ENCODE data around the gene LDLRAD3.

The LDLRAD3 gene

GRCh38 chr11:36238036-36238631, 294.3 kb downstream of the LDLRAD3 start:
- no peak overlapping the region for H3K4me3 ChIP-seq (replicated peaks; ENCODE audit: low read depth, low read length)
- no peak for DNase-seq (ENCODE audit: low read depth)
- TF ChIP-seq CTCF (IDR thresholded peaks at IDR 0.05; ENCODE audit: low read length, missing control alignments) = no peak

- TF ChIP-seq CTCF (IDR thresholded peaks at IDR 0.05; ENCODE audit: low read length, missing control alignments) = no peak
- no peak overlapping the region for H3K4me3 ChIP-seq (replicated peaks; ENCODE audit: low read depth, low read length)
- no peak for DNase-seq (ENCODE audit: low read depth)
Measured at GRCh38 chr11:36238881-36239280, 295.0 kb downstream of the LDLRAD3 start.

DNA sequence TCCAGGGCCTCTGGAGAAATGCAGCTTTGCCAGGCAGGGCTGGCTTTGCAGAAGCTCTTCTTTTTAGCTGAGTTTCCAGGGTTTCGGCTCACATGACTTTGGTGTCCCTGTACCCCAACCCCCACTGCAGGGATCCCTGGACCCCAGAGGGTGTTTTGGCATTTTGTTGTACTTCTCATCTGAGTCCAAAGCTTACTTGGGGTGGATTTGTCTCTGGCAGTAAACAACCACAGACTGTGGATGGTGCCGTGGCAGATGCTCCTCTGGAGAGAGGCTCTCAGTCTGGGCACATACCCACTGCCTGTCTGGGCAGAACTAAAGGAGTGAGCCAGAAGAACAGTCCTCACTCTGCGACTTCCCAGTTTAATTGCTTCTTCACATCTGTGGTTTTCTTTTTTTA, 295.8 kb downstream of the LDLRAD3 start:
- H3K4me3 ChIP-seq (replicated peaks; ENCODE audit: low read depth, low read length) = no peak overlapping the region
- no peak for TF ChIP-seq CTCF (IDR thresholded peaks at IDR 0.05; ENCODE audit: low read length, missing control alignments)
- DNase-seq (ENCODE audit: low read depth) = no peak

DNA sequence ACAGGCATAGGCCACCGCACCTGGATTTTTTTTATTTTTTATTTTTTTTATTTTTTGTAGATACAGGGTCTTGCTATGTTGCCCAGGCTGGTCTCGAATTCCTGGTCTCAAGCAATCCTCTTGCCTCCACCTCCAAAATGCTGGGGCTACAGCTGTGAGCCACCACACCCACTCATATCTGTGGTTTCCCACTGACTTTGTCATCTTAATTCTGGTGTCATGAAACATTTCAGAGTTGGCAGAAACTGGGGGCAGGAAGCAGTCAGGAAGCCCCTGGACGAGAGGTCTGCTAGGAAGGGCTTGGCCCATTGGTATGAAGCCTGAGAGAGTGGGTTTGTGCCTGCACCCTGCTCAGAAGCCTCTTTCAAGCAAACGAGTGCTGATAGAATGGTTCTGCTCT, 296.3 kb downstream of the LDLRAD3 start:
- no peak for DNase-seq (ENCODE audit: low read depth)
- no peak overlapping the region for H3K4me3 ChIP-seq (replicated peaks; ENCODE audit: low read depth, low read length)
- no peak for TF ChIP-seq CTCF (IDR thresholded peaks at IDR 0.05; ENCODE audit: low read length, missing control alignments)

- no peak for DNase-seq (ENCODE audit: low read depth)
- no peak overlapping the region for H3K4me3 ChIP-seq (replicated peaks; ENCODE audit: low read depth, low read length)
- TF ChIP-seq CTCF (IDR thresholded peaks at IDR 0.05; ENCODE audit: low read length, missing control alignments) = no peak
Measured at GRCh38 chr11:36240801-36241200, 296.9 kb downstream of the LDLRAD3 start.

- no peak for TF ChIP-seq CTCF (IDR thresholded peaks at IDR 0.05; ENCODE audit: low read length, missing control alignments)
- no peak overlapping the region for H3K4me3 ChIP-seq (replicated peaks; ENCODE audit: low read depth, low read length)
- DNase-seq (ENCODE audit: low read depth) = no peak
Measured at GRCh38 chr11:36241497-36241896, 297.6 kb downstream of the LDLRAD3 start.

GRCh38 chr11:36243641-36244040, 299.8 kb downstream of the LDLRAD3 start:
- TF ChIP-seq CTCF (IDR thresholded peaks at IDR 0.05; ENCODE audit: low read length, missing control alignments) = no peak
- H3K4me3 ChIP-seq (replicated peaks; ENCODE audit: low read depth, low read length) = no peak overlapping the region
- no peak for DNase-seq (ENCODE audit: low read depth)

Measured in fibroblast of pulmonary artery (primary cell).